K562 (cell line): ENCODE measurements around the gene RUNDC3A. TPM values are rescaled to one million over a fixed set of nuclear protein-coding genes. Genes with fewer than 3 reads are reported as not detected.

Experiments used
- CHD7 ChIP-seq: fragments of 200-600 bp; sonication (generic); IDR thresholded peaks from one replicate; pipeline ENCODE4 v1.6.1; 2012; ENCODE audit warnings: mild to moderate bottlenecking, low read depth, low read length, inconsistent platforms
- CLOCK ChIP-seq: fragments of 250-450 bp; sonication (Bioruptor Pico); IDR thresholded peaks from 2 replicates; pipeline ENCODE4 v1.4.0; 2020; ENCODE audit warnings: mild to moderate bottlenecking, moderate library complexity, borderline replicate concordance
- ELF4 ChIP-seq: fragments of 450-650 bp; formaldehyde crosslinking; IDR thresholded peaks from 2 replicates; pipeline ENCODE4 v1.4.0; 2022; ENCODE audit warnings: missing genetic modification characterization
- ETV1 ChIP-seq: fragments of 450-650 bp; conservative IDR thresholded peaks from 2 replicates; pipeline ENCODE4 v1.6.1; 2016; ENCODE audit warnings: missing genetic modification characterization, control low read depth, low read depth, missing compliant biosample characterization
- FOXJ3 ChIP-seq: sonication (generic); formaldehyde crosslinking; IDR thresholded peaks from 2 replicates; pipeline ENCODE4 v1.4.0; 2020; ENCODE audit warnings: mild to moderate bottlenecking, missing genetic modification reagents
- HDAC3 ChIP-seq: fragments of 450-650 bp; IDR thresholded peaks from 2 replicates; pipeline ENCODE4 v1.6.1; 2018; ENCODE audit warnings: borderline replicate concordance, mild to moderate bottlenecking, moderate library complexity; ENCODE audit not compliant: partially characterized antibody
- MED1 ChIP-seq: sonication (generic); formaldehyde crosslinking; IDR thresholded peaks from 2 replicates; pipeline ENCODE4 v1.8.1; 2023; ENCODE audit warnings: missing genetic modification reagents, borderline replicate concordance
- MYBL2 ChIP-seq, 2 experiments: fragments of 450-650 bp in 1 of 2; sonication (generic) in 1 of 2; formaldehyde crosslinking in 1 of 2; IDR thresholded peaks; 2 replicates each; pipeline versions ENCODE4 v1.6.1 to v1.8.1; 2017 to 2022; ENCODE audit warnings: borderline replicate concordance in 1 of 2, inconsistent platforms in 1 of 2, low read depth in 1 of 2, mild to moderate bottlenecking in 1 of 2, missing genetic modification reagents in 1 of 2, moderate library complexity in 1 of 2
- POLR2G ChIP-seq: fragments of 200-400 bp; formaldehyde crosslinking; IDR thresholded peaks from 2 replicates; pipeline ENCODE4 v1.6.1; 2017; ENCODE audit warnings: low read depth, mild to moderate bottlenecking, antibody characterized with exemption, low read length, moderate library complexity
- PRMT5 ChIP-seq: sonication (generic); formaldehyde crosslinking; IDR thresholded peaks from 2 replicates; pipeline ENCODE4 v1.5.0; 2020; ENCODE audit warnings: missing genetic modification reagents
- RBFOX2 ChIP-seq: fragments of 200-400 bp; formaldehyde crosslinking; IDR thresholded peaks from 2 replicates; pipeline ENCODE4 v1.6.1; 2017; ENCODE audit warnings: low read depth, mild to moderate bottlenecking, low read length, moderate library complexity
- TARDBP ChIP-seq: fragments of 450-650 bp; IDR thresholded peaks from 2 replicates; pipeline ENCODE4 v1.6.1; 2016
- TCF7L2 ChIP-seq: fragments of 150-350 bp; IDR thresholded peaks from 2 replicates; pipeline ENCODE4 v1.6.1; 2016; ENCODE audit warnings: low read depth, mild to moderate bottlenecking, low read length, moderate library complexity
- ZKSCAN1 ChIP-seq: fragments of 150-350 bp; IDR thresholded peaks from 2 replicates; pipeline ENCODE4 v1.6.1; 2016; ENCODE audit warnings: low read depth, low read length
- polyA plus RNA-seq, 8 experiments: library from polyadenylated mRNA; depleted of rRNA in 4 of 8; stranded (reverse) in 5 of 8; unstranded in 3 of 8; fragments of >200 nt; fragmentation: Nextera tagmentation in 2 of 8; fragmentation: Illumina TruSeq in 1 of 8; extraction: Ambion mirVana in 2 of 8; extraction: Trizol in 1 of 8; gene quantifications; 2 replicates each; pipeline versions ENCODE4 v1.2.1 to v1.2.3, GENCODE V29; 2011 to 2014; ENCODE audit warnings: inconsistent platforms in 1 of 8, missing spikeins in 1 of 8
- total RNA-seq, 7 experiments: library from RNA; depleted of rRNA in 6 of 7; stranded (reverse); fragments of >200 nt in 6 of 7; fragmentation: Illumina TruSeq in 2 of 7; extraction: Trizol in 2 of 7; gene quantifications; 2 replicates each; pipeline versions ENCODE4 v1.2.1 to v1.2.3, GENCODE V29; 2011 to 2021; ENCODE audit warnings: low replicate concordance in 1 of 7

Gene RUNDC3A
- total and polyA plus RNA-seq, 9 of the 15 experiments (the other 6 are each of a cell fraction or from before 2014, with no cell fraction given), result not detected

DNA sequence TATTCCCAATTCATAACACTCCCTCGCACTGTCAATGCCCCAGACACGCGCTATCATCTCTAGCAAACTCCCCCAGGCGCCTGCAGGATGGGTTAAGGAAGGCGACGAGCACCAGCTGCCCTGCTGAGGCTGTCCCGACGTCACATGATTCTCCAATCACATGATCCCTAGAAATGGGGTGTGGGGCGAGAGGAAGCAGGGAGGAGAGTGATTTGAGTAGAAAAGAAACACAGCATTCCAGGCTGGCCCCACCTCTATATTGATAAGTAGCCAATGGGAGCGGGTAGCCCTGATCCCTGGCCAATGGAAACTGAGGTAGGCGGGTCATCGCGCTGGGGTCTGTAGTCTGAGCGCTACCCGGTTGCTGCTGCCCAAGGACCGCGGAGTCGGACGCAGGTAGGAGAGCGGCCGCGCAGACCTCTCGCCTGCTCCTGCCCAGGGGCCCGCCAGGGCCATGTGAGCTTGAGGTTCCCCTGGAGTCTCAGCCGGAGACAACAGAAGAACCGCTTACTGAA lies 36.6 kb downstream of the RUNDC3A start, which contains the start of gene GRN (continued):
- TF ChIP-seq MYBL2 (IDR thresholded peaks at IDR 0.05; ENCODE audit: low read depth) (no peak), MYBL2 (CRISPR knock-in tag; IDR thresholded peaks at IDR 0.05; ENCODE audit: borderline replicate concordance) (no peak), HDAC3 (no peak), ETV1 (tag) (0 out of 2 replicates have a peak, but pooled peaks have one; percentile 45), FOXJ3 (CRISPR knock-in tag) (no peak), CHD7 (no peak), TCF7L2 (no peak), MED1 (CRISPR knock-in tag) (no peak), TARDBP (no peak), PRMT5 (CRISPR knock-in tag) (no peak), CLOCK (CRISPR knock-in tag) (no peak), ZKSCAN1 (0 out of 2 replicates have a peak, but pooled peaks have one; percentile 19), ELF4 (0 out of 2 replicates have a peak, but pooled peaks have one; percentile 30), POLR2G (peak; percentile 80), RBFOX2 (peak; percentile 70)
